HEK293T (cell line): ENCODE data around the gene LDHAL6A.

Source experiments
- CTCF ChIA-PET: fragments of 350-600 bp; formaldehyde crosslinking; extraction: SDS; loops from one replicate; lab custom pipeline; 2021; ENCODE audit warnings: antibody characterized with exemption, inconsistent platforms; lab: Yijun Ruan, JAX
- POLR2A ChIA-PET: fragments of 350-600 bp; formaldehyde crosslinking; extraction: SDS; loops from one replicate; lab custom pipeline; 2020; ENCODE audit warnings: antibody characterized with exemption, inconsistent platforms; lab: Yijun Ruan, JAX
- DNase-seq: peaks from one replicate; pipeline ENCODE4 v3.0.0; 2012; ENCODE audit warnings: mixed read lengths; ENCODE audit errors: extremely low spot score
- ARNT ChIP-seq: fragments of 450-650 bp; IDR thresholded peaks from 2 replicates; pipeline ENCODE4 v1.6.1; 2017; ENCODE audit warnings: mild to moderate bottlenecking
- BHLHE40 ChIP-seq: fragments of 450-650 bp; IDR thresholded peaks from 2 replicates; pipeline ENCODE4 v1.6.1; 2016; ENCODE audit warnings: mild to moderate bottlenecking, moderate library complexity, borderline replicate concordance
- CTBP1 ChIP-seq: fragments of 450-650 bp; IDR thresholded peaks from 2 replicates; pipeline ENCODE4 v1.6.1; 2016; ENCODE audit warnings: borderline replicate concordance
- ELF4 ChIP-seq: fragments of 450-650 bp; IDR thresholded peaks from 2 replicates; pipeline ENCODE4 v1.6.1; 2017; ENCODE audit warnings: antibody characterized with exemption
- FOXA1 ChIP-seq: fragments of 450-650 bp; IDR thresholded peaks from 2 replicates; pipeline ENCODE4 v1.6.1; 2016; ENCODE audit warnings: mild to moderate bottlenecking
- FOXK2 ChIP-seq: fragments of 450-650 bp; IDR thresholded peaks from 2 replicates; pipeline ENCODE4 v1.6.1; 2016; ENCODE audit warnings: mild to moderate bottlenecking
- FOXM1 ChIP-seq: fragments of 450-650 bp; IDR thresholded peaks from 2 replicates; pipeline ENCODE4 v1.6.1; 2017; ENCODE audit warnings: mild to moderate bottlenecking, borderline replicate concordance
- HDGF ChIP-seq: fragments of 450-650 bp; IDR thresholded peaks from 2 replicates; pipeline ENCODE4 v1.6.1; 2017; ENCODE audit warnings: antibody characterized with exemption, borderline replicate concordance
- L3MBTL2 ChIP-seq: fragments of 450-650 bp; conservative IDR thresholded peaks from 2 replicates; pipeline ENCODE4 v1.6.1; 2016; ENCODE audit warnings: mild to moderate bottlenecking
- LEF1 ChIP-seq: fragments of 450-650 bp; IDR thresholded peaks from 2 replicates; pipeline ENCODE4 v1.6.1; 2017; ENCODE audit warnings: mild to moderate bottlenecking, borderline replicate concordance
- NFRKB ChIP-seq: fragments of 450-650 bp; IDR thresholded peaks from 2 replicates; pipeline ENCODE4 v1.6.1; 2016; ENCODE audit warnings: mild to moderate bottlenecking, moderate library complexity
- SP1 ChIP-seq: fragments of 450-650 bp; IDR thresholded peaks from 2 replicates; pipeline ENCODE4 v1.6.1; 2017
- SUZ12 ChIP-seq: fragments of 450-650 bp; IDR thresholded peaks from 2 replicates; pipeline ENCODE4 v1.6.1; 2016; ENCODE audit warnings: mild to moderate bottlenecking
- TARDBP ChIP-seq: fragments of 450-650 bp; IDR thresholded peaks from 2 replicates; pipeline ENCODE4 v1.6.1; 2016
- ZNF384 ChIP-seq: fragments of 450-650 bp; IDR thresholded peaks from 2 replicates; pipeline ENCODE4 v1.6.1; 2016
- TF ChIP-seq, protein P1 (sequence below): fragments of 450-650 bp; IDR thresholded peaks from 2 replicates; pipeline ENCODE4 v1.6.1; 2016

The LDHAL6A gene

DNA sequence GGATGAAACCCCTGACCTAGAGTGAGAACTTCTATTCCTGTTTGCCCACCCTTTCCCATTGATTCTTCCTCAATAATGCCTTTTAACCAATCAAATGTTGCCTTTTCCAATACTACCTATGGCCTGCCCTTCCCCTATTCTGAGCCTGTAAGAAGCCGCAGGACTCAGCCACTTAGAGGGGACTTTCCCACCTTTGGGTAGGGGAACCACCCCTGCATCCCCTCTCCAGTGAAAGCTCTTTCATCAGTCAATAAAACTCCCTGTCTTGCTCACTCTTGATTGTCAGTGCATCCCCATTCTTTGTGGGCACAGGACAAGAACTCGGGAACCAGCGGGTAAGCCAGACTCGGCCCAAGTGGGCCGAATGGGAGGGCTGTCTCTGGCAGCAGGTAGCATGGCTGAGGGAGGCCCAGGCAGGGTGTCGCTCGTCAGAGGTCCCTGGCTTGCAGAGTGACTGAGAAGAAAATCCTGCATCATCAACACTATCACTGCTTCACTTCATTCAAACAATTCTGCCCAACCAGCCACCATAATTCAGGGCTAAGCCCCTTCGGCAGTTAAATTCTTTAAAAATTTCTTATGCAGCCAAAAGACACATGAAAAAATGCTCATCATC, 30.4 kb downstream of the LDHAL6A start:
- TF ChIP-seq HDGF, result no peak
- no peak for TF ChIP-seq TARDBP
- TF ChIP-seq BHLHE40, result no peak
- TF ChIP-seq SUZ12, result no peak
- TF ChIP-seq L3MBTL2, result no peak
- no peak for TF ChIP-seq LEF1
- TF ChIP-seq FOXM1, result no peak
- TF ChIP-seq SP1, result no peak
- TF ChIP-seq NFRKB, result no peak
- no peak for TF ChIP-seq ARNT
- no peak for TF ChIP-seq FOXK2
- no peak for TF ChIP-seq ELF4
- no peak for TF ChIP-seq ZNF384
- no peak for TF ChIP-seq CTBP1
- TF ChIP-seq, protein P1, sequence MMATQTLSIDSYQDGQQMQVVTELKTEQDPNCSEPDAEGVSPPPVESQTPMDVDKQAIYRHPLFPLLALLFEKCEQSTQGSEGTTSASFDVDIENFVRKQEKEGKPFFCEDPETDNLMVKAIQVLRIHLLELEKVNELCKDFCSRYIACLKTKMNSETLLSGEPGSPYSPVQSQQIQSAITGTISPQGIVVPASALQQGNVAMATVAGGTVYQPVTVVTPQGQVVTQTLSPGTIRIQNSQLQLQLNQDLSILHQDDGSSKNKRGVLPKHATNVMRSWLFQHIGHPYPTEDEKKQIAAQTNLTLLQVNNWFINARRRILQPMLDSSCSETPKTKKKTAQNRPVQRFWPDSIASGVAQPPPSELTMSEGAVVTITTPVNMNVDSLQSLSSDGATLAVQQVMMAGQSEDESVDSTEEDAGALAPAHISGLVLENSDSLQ, result no peak
- no peak for TF ChIP-seq FOXA1
- no peak for DNase-seq
- ChIA-PET CTCF (no interaction called here), POLR2A (no interaction called here)

DNA sequence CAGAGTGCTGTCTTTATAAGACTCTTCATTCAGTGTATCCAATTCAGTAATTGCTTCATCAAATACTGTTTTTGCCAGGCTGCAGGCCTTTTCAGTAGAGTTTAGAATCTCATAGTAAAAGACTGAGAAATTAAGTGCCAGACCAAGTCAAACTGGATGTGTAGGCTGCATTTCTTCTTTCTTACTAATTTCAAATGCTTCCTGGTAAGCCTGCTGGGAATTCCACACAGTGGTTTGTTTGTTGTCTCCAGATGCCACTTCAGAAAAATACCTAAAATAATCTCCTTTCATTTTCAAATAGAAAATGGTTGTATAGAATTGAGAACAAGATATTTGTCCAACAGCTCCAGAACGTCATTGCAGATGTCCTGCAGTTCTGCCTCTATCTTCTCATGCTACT, 34.7 kb downstream of the LDHAL6A start:
- CTCF ChIA-PET, result no interaction called here
- no peak for DNase-seq
- POLR2A ChIA-PET, result no interaction called here
- no peak for TF ChIP-seq SUZ12
- TF ChIP-seq HDGF, result no peak
- TF ChIP-seq LEF1, result no peak
- no peak for TF ChIP-seq L3MBTL2
- no peak for TF ChIP-seq FOXA1
- TF ChIP-seq SP1, result no peak

DNA sequence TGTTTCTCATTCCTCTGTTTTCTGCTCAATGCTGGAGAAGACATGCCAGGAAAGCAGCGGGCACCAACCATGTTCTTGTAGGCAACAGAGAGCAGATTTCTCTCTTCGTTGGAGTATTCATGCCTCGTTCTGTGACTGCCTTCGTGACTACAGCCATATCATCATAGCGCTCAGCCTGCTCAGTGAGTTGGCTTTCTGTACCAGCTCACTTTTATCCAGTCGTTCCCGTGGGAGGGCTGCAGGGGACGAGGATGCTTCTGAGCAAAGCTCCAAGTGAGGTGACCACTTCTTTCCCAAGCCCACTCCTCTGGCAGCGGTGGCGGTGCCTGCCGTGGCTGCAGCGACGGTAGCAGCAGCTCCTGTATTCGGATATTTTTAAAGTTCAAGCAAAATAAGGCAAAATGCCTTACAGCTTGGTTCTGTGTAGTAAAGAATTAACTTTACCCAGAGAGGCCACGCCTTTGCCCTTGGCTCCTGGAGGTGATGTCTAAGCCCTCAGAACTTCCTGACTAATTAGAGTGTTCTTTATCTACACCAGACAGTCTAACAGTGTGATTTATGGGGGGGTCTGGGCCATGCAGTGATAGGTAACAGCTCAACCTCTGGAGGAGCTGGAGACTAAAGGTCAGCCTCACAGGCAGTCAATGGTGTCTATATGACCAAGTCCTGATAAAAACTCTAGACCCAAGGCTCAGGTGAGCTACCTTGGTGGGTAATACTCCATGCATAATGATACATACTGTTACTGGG, 35.3 kb downstream of the LDHAL6A start:
- TF ChIP-seq FOXK2 (no peak), FOXA1 (no peak), FOXM1 (no peak), SUZ12 (no peak), SP1 (no peak), LEF1 (no peak), ZNF384 (no peak), TARDBP (no peak), BHLHE40 (no peak), HDGF (no peak), L3MBTL2 (no peak), ELF4 (no peak), NFRKB (no peak), CTBP1 (no peak), ARNT (no peak)
- TF ChIP-seq, protein P1, result no peak
- POLR2A ChIA-PET, result no interaction called here
- CTCF ChIA-PET, result no interaction called here
- DNase-seq, result no peak

DNA sequence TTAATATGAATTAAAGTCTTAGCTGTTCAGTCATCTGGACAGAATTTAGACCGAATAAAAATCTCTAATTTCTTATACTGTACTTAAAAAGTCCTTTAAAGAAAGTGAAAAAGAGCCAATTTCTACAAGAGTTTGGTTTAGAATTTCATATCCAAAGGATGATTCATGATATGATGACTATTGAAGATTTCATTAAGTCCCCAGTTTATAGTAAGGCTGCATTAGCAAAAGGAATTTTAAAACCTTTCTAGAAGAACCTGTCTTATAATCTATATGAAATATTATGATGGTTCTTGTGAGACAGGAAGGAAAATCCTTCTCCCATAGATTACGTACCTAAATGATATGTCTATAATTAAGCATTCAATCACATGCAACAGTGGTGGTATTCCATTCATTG, 36.3 kb downstream of the LDHAL6A start:
- ChIA-PET POLR2A (no interaction called here), CTCF (no interaction called here)
- DNase-seq, result no peak
- TF ChIP-seq FOXM1, result no peak
- no peak for TF ChIP-seq CTBP1
- TF ChIP-seq ARNT, result no peak
- no peak for TF ChIP-seq LEF1
- no peak for TF ChIP-seq FOXA1
- TF ChIP-seq BHLHE40, result no peak
- TF ChIP-seq NFRKB, result no peak
- no peak for TF ChIP-seq TARDBP
- TF ChIP-seq ELF4, result no peak
- no peak for TF ChIP-seq FOXK2
- TF ChIP-seq SUZ12, result no peak
- no peak for TF ChIP-seq L3MBTL2
- no peak for TF ChIP-seq ZNF384
- TF ChIP-seq SP1, result no peak

DNA sequence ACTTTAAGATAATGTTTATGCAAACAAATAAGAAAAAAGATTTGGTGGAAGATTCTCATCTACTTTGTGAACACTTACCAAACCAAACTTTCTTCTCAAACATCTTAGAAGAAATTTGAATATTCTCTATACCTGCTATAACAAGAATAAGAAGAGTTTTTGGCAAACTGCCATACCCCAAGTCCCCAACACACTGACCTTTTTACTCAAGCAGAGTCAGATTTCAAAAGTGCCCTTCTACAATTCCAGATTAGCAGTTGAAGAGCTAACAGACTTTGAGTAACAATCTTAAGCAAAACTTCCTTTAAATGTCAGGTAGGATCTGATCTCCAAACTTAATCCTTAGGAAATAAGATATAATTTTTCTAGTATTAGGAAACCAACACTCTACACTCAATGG, 37.2 kb downstream of the LDHAL6A start:
- ChIA-PET POLR2A (no interaction called here), CTCF (interaction anchor here (1.0 kb wide), 1 partner anchor 13 kb away, joined by 3 read pairs; no protein-coding TSS in a partner anchor)
- DNase-seq, result no peak
- TF ChIP-seq FOXK2, result no peak
- no peak for TF ChIP-seq ELF4
- no peak for TF ChIP-seq SUZ12
- no peak for TF ChIP-seq SP1
- TF ChIP-seq FOXA1, result no peak
- no peak for TF ChIP-seq LEF1
- TF ChIP-seq CTBP1, result no peak
- no peak for TF ChIP-seq L3MBTL2
- TF ChIP-seq HDGF, result no peak

DNA sequence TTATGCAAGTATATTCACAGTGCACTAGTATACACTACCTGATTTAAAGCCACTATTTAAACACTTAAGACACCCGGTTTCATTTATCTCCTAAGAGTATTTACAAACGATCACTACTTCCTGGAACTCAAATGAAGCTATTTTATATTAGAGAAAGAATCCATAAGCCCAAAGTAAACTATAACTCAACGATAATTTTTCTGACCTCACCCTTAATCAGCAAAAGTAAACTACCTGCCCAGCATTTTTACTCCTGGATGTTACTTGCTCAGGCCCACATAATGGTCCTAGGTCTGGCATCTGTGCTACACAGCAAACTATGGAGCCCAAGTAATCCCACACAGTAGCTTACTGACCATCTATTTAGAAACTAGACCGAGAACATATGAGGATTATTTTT, 37.7 kb downstream of the LDHAL6A start:
- DNase-seq, result no peak
- CTCF ChIA-PET, result interaction anchor here (1.0 kb wide), 1 partner anchor 13 kb away, joined by 3 read pairs; no protein-coding TSS in a partner anchor
- POLR2A ChIA-PET, result no interaction called here
- TF ChIP-seq FOXM1, result no peak
- TF ChIP-seq SP1, result no peak
- no peak for TF ChIP-seq NFRKB
- TF ChIP-seq ZNF384, result no peak
- no peak for TF ChIP-seq FOXK2
- TF ChIP-seq ELF4, result no peak
- TF ChIP-seq SUZ12, result no peak
- TF ChIP-seq BHLHE40, result no peak
- no peak for TF ChIP-seq ARNT
- no peak for TF ChIP-seq FOXA1
- TF ChIP-seq, protein P1, result no peak
- TF ChIP-seq HDGF, result no peak
- no peak for TF ChIP-seq CTBP1
- TF ChIP-seq L3MBTL2, result no peak
- TF ChIP-seq LEF1, result no peak
- no peak for TF ChIP-seq TARDBP
